Glutamatergic neuron (in vitro differentiated cells): ENCODE data around the gene TEC. TPM values are rescaled to one million over a fixed set of nuclear protein-coding genes. Genes with fewer than 3 reads are reported as not detected.

Source experiments
- DNase-seq: peaks from one replicate; pipeline ENCODE4 v3.0.0; 2022
- H3K27ac Mint-ChIP-seq: one replicate; pipeline ENCODE4 v1.8.0; 2020; ENCODE audit warnings: mild to moderate bottlenecking, mixed read lengths, inconsistent platforms; ENCODE audit not compliant: unreplicated experiment
- H3K27me3 Mint-ChIP-seq: one replicate; pipeline ENCODE4 v1.8.0; 2020; ENCODE audit warnings: mild to moderate bottlenecking, moderate library complexity, mixed read lengths, inconsistent platforms; ENCODE audit not compliant: unreplicated experiment
- H3K36me3 Mint-ChIP-seq: one replicate; pipeline ENCODE4 v1.8.0; 2020; ENCODE audit warnings: mild to moderate bottlenecking, mixed read lengths, inconsistent platforms; ENCODE audit not compliant: unreplicated experiment
- H3K4me1 Mint-ChIP-seq: one replicate; pipeline ENCODE4 v1.8.0; 2020; ENCODE audit warnings: mild to moderate bottlenecking, low read depth, mixed read lengths, inconsistent platforms; ENCODE audit not compliant: unreplicated experiment
- H3K4me3 Mint-ChIP-seq: one replicate; pipeline ENCODE4 v1.8.0; 2020; ENCODE audit warnings: mild to moderate bottlenecking, mixed read lengths, inconsistent platforms; ENCODE audit not compliant: unreplicated experiment
- H3K9me3 Mint-ChIP-seq: one replicate; pipeline ENCODE4 v1.8.0; 2020; ENCODE audit warnings: mild to moderate bottlenecking, moderate library complexity, mixed read lengths, inconsistent platforms; ENCODE audit not compliant: unreplicated experiment
- CTCF ChIP-seq: fragments of 200-600 bp; sonication (generic); IDR thresholded peaks from one replicate; pipeline ENCODE4 v1.5.0; 2021; ENCODE audit not compliant: partially characterized antibody, unreplicated experiment
- total RNA-seq: library from RNA; stranded (reverse); fragmentation: NEBNext Ultra II Directional; extraction: Animal tissue kit (Norgen Biotek cat#: 25700); gene quantifications from one replicate; pipeline ENCODE4 v1.2.1, GENCODE V29; 2021; ENCODE audit not compliant: unreplicated experiment

Gene TEC
- total RNA-seq, 1 donor from 2014 or later: 0.37 TPM

- H3K4me1 Mint-ChIP-seq: no peaks in the 10 kb centered on the region
- no peaks in the 10 kb centered on the region for H3K36me3 Mint-ChIP-seq
- H3K9me3 Mint-ChIP-seq: no peaks in the 10 kb centered on the region
- H3K27me3 Mint-ChIP-seq: no peaks in the 10 kb centered on the region
- TF ChIP-seq CTCF: no peak
- no peak for DNase-seq
- no peak overlapping the region for H3K27ac Mint-ChIP-seq
- no peak overlapping the region for H3K4me3 Mint-ChIP-seq
Measured at GRCh38 chr4:48137846-48138245, 131.8 kb downstream of the TEC start.

- no peaks in the 10 kb centered on the region for H3K27me3 Mint-ChIP-seq
- no peak within 1 kb of the TSS for H3K4me3 Mint-ChIP-seq
- H3K36me3 Mint-ChIP-seq: no peaks in the 10 kb centered on the region
- no peak for TF ChIP-seq CTCF
- H3K4me1 Mint-ChIP-seq: no peaks in the 10 kb centered on the region
- no peak for DNase-seq
- H3K9me3 Mint-ChIP-seq: peaks cover 2% of the 10 kb centered on the region
- H3K27ac Mint-ChIP-seq: no peak within 1 kb of the TSS
Measured at GRCh38 chr4:48134081-48134480, 135.6 kb downstream of the TEC start, which contains the start of gene TXK. TXK (minus strand) TSS chr4:48134250; CDS start chr4:48134170, 80 bp downstream.

GRCh38 chr4:48133669-48134068 is 136.0 kb downstream of the TEC start:
- Mint-ChIP-seq H3K27ac (no peak overlapping the region), H3K36me3 (no peaks in the 10 kb centered on the region)

GRCh38 chr4:48131736-48132135 is 137.9 kb downstream of the TEC start:
- H3K27ac Mint-ChIP-seq: no peak overlapping the region
- no peaks in the 10 kb centered on the region for H3K27me3 Mint-ChIP-seq
- H3K4me1 Mint-ChIP-seq: no peaks in the 10 kb centered on the region
- H3K9me3 Mint-ChIP-seq: peaks cover 3% of the 10 kb centered on the region
- TF ChIP-seq CTCF: no peak
- no peak overlapping the region for H3K4me3 Mint-ChIP-seq
- no peaks in the 10 kb centered on the region for H3K36me3 Mint-ChIP-seq
- DNase-seq: no peak

More at GRCh38 chr4:48133669-48134068, 136.0 kb downstream of the TEC start:
- Mint-ChIP-seq H3K27me3 (no peaks in the 10 kb centered on the region), H3K4me3 (no peak overlapping the region), H3K4me1 (no peaks in the 10 kb centered on the region), H3K9me3 (peaks cover 3% of the 10 kb centered on the region)
- DNase-seq: no peak
- no peak for TF ChIP-seq CTCF

- no peak for DNase-seq
- no peak overlapping the region for H3K27ac Mint-ChIP-seq
- H3K9me3 Mint-ChIP-seq: peaks cover 3% of the 10 kb centered on the region
- no peak overlapping the region for H3K4me3 Mint-ChIP-seq
- no peaks in the 10 kb centered on the region for H3K36me3 Mint-ChIP-seq
- H3K27me3 Mint-ChIP-seq: no peaks in the 10 kb centered on the region
- TF ChIP-seq CTCF: no peak
- no peaks in the 10 kb centered on the region for H3K4me1 Mint-ChIP-seq
Measured at GRCh38 chr4:48130100-48130499, 139.5 kb downstream of the TEC start.
